ENCODE data around the gene CAPS2. TPM values are rescaled to one million over a fixed set of nuclear protein-coding genes. Genes with fewer than 3 reads are reported as not detected.

Gene CAPS2
- total RNA-seq, 1 donor from 2014 or later, result 11.6 TPM

DNA sequence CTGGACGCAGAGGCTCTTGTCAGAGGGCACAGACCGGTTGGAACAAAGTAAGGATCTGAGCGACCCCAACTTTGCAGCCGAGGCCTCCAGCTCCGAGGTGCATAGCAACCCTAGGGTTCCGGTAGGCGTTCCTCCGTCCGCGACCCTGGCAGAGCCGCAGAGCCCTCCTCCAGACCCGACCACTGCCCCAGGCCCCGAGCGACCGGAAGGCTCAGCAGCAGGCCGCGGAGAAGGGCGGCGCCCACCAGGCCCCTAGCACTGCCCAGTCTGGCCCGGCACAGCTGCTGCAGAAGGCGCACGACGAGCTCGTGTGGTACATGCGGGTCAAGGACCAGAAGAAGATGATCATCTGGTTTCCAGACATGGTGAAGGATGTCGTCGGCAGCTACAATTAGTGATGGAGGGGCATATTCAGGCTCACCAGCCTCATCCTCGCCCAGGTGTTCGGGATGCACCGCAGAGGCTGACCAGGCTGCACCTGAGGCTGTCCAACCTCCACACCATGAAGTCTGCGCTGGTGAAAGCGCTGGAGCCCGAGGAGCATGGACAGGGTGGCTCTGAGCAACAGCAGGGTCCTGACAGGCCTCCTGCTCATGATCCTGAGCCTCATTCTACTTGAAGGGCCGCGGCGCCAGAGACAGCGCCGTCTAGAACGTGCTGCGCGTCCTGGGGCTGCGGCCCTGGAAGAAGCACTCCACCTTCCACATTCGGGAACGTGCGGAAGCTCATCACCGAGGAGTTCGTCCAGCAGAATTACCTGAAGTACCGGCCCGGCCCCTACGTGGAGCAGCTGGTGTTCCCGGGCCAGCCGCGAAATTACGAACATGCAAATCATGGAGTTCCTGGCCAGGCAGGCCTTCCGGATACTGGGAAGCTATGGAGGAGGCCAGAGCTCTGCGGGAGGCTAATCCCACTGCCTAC lies 24.5 kb downstream of the CAPS2 start:
- no peak for DNase-seq (ENCODE audit: low read depth)

DNA sequence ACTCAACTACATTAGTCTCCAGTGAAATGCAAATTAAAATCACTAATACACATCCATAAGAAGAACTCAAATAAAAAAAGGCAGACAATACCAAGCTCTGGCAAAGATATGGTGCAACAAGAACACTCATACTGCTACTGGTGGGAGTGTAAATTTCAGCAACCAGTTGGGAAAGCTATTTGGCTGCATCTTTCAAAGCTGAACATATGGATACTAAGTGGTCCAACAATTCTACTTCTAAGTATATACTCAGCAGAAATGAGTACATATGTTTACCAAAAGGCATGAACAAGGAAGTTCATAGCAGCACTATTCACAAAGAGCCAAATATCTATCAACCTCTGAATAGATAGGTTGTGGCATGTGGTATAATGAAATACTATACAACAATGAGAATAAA lies 27.3 kb downstream of the CAPS2 start:
- DNase-seq (ENCODE audit: low read depth), result no peak

DNA sequence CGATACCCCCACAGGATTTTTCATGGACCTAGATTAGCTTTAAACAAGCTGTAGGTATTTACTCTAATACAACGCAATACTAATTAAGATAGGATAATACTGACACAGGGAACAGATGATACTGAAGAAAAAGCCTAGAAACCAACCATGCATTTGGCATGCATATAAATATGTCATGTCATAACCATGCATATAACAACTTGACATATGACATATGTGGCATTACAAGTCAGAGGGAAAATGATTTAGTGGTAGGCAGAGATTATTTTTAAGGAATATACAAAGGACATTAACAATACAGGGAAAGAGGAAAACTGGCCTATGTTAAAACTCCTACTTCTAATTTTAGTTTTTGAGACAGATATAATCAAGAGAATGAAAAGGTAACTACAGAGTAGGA lies 27.9 kb downstream of the CAPS2 start:
- no peak for DNase-seq (ENCODE audit: low read depth)

DNA sequence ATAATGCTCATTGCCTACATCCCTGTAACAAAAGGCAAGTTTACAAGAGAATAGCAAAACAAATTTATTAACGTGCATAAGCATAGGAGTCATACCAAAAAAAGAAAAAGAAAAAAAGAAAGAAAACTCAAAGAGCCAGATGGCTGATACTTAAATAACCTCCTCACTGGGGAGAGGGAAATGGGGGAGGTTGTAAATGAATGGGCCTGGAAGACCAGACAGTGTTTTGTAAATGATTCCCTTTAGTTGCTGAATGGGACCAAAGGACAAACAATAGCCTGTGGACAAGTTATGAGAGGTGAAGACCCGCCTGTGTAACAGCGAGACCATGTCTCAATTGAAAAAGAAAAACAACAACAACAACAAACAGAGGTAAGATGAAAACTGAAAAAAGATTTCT lies 35.3 kb downstream of the CAPS2 start:
- no peak for DNase-seq (ENCODE audit: low read depth)

DNA sequence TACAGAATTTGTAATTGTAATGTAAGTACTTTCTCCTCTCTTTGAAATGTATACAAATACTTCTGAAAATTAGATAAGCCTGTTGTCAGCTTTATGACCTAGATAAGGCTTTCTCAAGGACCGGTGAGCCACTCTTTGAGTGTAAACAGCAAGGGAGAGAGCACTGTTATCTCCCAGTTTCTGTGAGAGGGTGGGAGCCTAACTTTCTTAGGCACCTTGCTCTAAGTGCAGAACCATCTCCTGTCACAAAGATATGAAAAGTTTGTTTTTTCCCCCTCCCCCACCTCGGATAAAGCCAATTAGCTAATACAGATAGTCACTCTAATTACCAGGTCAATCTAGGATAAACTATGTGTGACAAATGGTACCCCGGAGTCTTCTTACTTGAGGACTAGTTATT lies 35.8 kb downstream of the CAPS2 start:
- DNase-seq (ENCODE audit: low read depth), result no peak

- no peak for DNase-seq (ENCODE audit: low read depth)
Measured at GRCh38 chr12:75291014-75291413, 39.1 kb downstream of the CAPS2 start.

GRCh38 chr12:75289753-75290152 lies 40.4 kb downstream of the CAPS2 start:
- DNase-seq (ENCODE audit: low read depth), result peak; percentile 39

GRCh38 chr12:75288860-75289259 lies 41.3 kb downstream of the CAPS2 start:
- DNase-seq (ENCODE audit: low read depth), result no peak

- no peak for DNase-seq (ENCODE audit: low read depth)
Measured at GRCh38 chr12:75275702-75276101, 54.4 kb downstream of the CAPS2 start.

DNA sequence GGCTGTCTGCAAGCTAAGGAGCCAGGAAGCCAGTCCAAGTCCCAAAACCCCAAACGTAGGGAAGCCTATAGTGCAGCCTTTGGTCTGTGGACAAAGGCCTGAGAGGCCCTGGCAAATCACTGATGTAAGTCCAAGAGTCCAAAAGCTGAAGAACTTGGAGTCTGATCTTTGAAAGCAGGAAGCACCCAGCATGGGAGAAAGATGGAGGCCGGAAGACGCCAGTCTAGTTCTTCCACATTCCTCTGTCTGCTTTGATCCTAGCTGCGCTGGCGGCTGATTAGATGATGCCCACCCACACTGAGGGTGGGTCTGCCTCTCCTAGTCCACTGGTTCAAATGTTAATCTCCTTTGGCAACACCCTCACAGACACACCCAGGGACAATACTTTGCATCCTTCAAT lies 58.5 kb downstream of the CAPS2 start:
- DNase-seq (ENCODE audit: low read depth), result no peak

DNA sequence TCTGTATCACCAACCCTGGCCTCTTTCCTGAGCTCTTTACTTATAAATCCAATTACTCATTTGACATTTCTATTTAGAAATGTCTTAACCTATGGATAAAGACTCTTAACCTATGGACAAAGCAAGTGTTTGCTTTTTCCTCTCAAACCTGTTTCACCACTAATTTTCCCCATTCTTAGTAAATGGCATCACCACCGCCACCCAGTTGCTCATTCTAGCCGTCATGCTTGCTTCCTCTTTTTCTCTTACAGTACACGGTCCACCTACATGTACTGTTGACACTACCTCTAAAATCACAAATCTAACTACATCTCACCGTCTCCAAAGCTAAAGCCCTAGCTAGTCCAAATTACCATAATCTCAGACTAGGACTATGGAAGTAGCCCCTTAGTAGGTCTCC lies 60.0 kb downstream of the CAPS2 start:
- no peak for DNase-seq (ENCODE audit: low read depth)

GRCh38 chr12:75269209-75269608 lies 60.9 kb downstream of the CAPS2 start:
- DNase-seq (ENCODE audit: low read depth), result no peak

DNA sequence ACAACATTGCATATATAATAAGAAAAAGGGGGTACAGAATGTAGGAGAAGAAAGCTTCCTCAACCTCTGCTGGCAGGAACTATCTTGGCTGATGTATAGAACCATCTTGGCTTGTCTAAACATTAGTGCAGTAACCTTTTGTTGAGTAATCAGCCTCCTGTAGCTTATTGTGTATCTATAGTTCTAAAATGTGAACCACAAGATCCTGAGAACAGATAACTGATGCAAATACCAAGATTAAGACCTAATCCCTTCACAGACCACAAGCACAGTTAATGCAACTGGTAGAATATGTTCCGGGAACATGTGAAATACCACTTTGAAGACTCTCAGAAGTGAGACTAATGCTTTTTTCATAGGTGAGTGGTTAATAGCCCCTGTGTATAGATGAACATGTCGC lies 69.8 kb downstream of the CAPS2 start:
- no peak for DNase-seq (ENCODE audit: low read depth)

DNA sequence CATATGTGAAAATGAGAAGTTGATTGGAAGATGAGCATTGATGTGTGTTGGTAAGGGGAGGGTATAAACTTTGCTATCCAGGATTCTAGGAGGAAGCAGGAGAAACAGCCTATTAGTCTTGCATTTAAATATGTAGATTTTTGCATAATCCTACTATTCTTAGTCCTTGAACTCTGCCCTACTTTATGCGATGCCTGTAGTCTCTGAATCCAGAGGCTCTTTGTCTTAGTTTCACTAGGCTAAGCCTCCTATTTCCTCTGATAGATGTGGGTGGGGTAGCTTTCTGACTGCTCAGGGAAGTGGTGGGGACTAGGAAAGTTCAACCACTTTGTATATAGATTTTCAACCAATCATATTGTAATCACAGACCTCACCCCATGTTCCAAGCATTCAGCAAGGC lies 71.0 kb downstream of the CAPS2 start:
- no peak for DNase-seq (ENCODE audit: low read depth)

- no peak for DNase-seq (ENCODE audit: low read depth)
Measured at GRCh38 chr12:75257510-75257909, 72.6 kb downstream of the CAPS2 start.

DNA sequence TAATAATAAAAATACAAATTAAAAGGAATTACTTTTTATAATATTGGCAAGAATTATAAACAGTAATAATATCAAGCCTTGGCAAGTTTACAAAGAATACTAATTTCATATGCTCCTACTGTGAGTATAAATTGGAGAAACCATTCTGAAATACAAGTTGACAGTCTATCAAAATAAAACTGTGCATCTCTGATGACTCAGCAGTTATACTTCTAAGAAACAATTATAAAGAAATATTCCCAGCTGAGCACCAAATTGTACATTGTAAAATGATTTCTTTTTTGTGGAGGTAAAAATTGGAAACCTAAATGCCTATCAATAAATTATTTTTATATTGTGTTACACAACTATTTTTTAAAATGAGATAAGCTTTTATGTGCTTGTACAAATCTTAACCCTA lies 85.0 kb downstream of the CAPS2 start:
- DNase-seq (ENCODE audit: low read depth), result no peak

- DNase-seq (ENCODE audit: low read depth), result no peak
Measured at GRCh38 chr12:75239987-75240386, 90.1 kb downstream of the CAPS2 start.

- peak; percentile 4 for DNase-seq (ENCODE audit: low read depth)
Measured at GRCh38 chr12:75236206-75236605, 93.9 kb downstream of the CAPS2 start.

DNA sequence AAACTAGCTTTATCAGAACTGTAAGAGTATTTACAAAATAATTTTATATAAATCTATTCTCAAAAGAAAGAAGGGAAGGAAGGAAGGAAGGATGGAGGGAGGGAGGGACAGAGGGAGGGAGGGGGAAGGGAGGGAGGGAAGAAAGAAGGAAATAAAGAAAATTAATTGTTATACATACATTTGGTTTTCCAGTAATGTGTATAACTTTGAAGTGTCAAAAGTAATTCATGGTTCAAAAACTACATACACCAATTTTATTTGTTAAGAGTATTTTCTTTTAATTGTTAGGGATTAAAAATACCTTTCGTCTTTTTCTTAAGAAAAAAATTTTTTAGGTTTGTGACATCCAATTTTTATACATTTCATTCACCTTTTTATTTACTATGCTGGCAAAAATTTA lies 103.0 kb downstream of the CAPS2 start:
- no peak for DNase-seq (ENCODE audit: low read depth)

Other genes starting within 250 kb of the CAPS2 start
- gene KCNC2, start 120.5 kb downstream of the CAPS2 start, total RNA-seq, result under 0.01 TPM in 1 of 2 replicates, not detected in the other
- not detected in 2 replicates for gene GLIPR1L1, start 4.3 kb upstream of the CAPS2 start, total RNA-seq
- gene GLIPR1L2, start 60.8 kb upstream of the CAPS2 start, total RNA-seq, result 0.17 and 0.65 TPM in 2 replicates
- gene GLIPR1, start 150.4 kb upstream of the CAPS2 start, total RNA-seq, result 34.4 and 45.3 TPM in 2 replicates
- 44.3 and 87.5 TPM in 2 replicates for gene KRR1, start 181.3 kb upstream of the CAPS2 start, total RNA-seq